Suprapubic skin (tissue), 4 donors: ENCODE results near the gene JOSD2. TPM values are rescaled to one million over a fixed set of nuclear protein-coding genes. Genes with fewer than 3 reads are reported as not detected.

Source experiments
- DNase-seq, 2 donors: peaks; one replicate each; pipeline ENCODE4 v3.0.0-alpha.2; 2019; ENCODE audit warnings: low spot score in 2 of 2
- H3K27ac ChIP-seq: fragments of 200-600 bp; sonication (generic); one replicate; pipeline ENCODE4 v1.5.1; 2019
- H3K27me3 ChIP-seq: fragments of 200-600 bp; sonication (generic); one replicate; pipeline ENCODE4 v1.5.1; 2019
- H3K36me3 ChIP-seq: fragments of 200-600 bp; sonication (generic); one replicate; pipeline ENCODE4 v1.5.1; 2019
- H3K4me1 ChIP-seq: fragments of 200-600 bp; sonication (generic); one replicate; pipeline ENCODE4 v1.5.1; 2019
- H3K4me3 ChIP-seq: fragments of 200-600 bp; sonication (generic); one replicate; pipeline ENCODE4 v1.5.1; 2019; ENCODE audit warnings: mild to moderate bottlenecking
- H3K9me3 ChIP-seq: fragments of 200-600 bp; sonication (generic); one replicate; pipeline ENCODE4 v1.5.1; 2019
- CTCF ChIP-seq, 2 donors: fragments of 200-600 bp in 1 of 2; fragments of 450-650 bp in 1 of 2; sonication (generic) in 1 of 2; IDR thresholded peaks; one replicate each; pipeline ENCODE4 v1.5.1; 2016 to 2019; ENCODE audit warnings: antibody characterized with exemption in 2 of 2, mild to moderate bottlenecking in 1 of 2, moderate library complexity in 1 of 2
- EP300 ChIP-seq: sonication (generic); formaldehyde crosslinking; IDR thresholded peaks from one replicate; pipeline ENCODE4 v1.6.1; 2017; ENCODE audit warnings: antibody characterized with exemption
- POLR2A ChIP-seq, 2 donors: fragments of 450-650 bp; IDR thresholded peaks; one replicate each; pipeline ENCODE4 v1.6.1; 2017; ENCODE audit warnings: antibody characterized with exemption in 2 of 2, mild to moderate bottlenecking in 2 of 2, moderate library complexity in 2 of 2
- POLR2AphosphoS5 ChIP-seq, 3 donors: sonication (generic); formaldehyde crosslinking; IDR thresholded peaks; one replicate each; pipeline ENCODE4 v1.6.1; 2017; ENCODE audit warnings: antibody characterized with exemption in 3 of 3
- WGBS: methylation state at CpG from one replicate; pipeline ENCODE4 v1.1.5; 2018; 5-methylcytosine and 5-hydroxymethylcytosine counted together
- total RNA-seq, 4 donors: library from RNA; depleted of rRNA; stranded (reverse); fragments of >200 nt; gene quantifications; one replicate each; pipeline ENCODE4 v1.1.0, GENCODE V29; 2016

The JOSD2 gene
- total RNA-seq, 4 donors from 2014 or later = 9.3 to 31.7 (median 28.7) TPM

GRCh38 chr19:50457300-50457699 is 53.7 kb downstream of the JOSD2 start:
- no peak overlapping the region for H3K4me3 ChIP-seq
- H3K9me3 ChIP-seq = no peaks in the 10 kb centered on the region
- peaks cover 49% of the 10 kb centered on the region for H3K27me3 ChIP-seq
- TF ChIP-seq EP300 = no peak
- no peak for TF ChIP-seq POLR2A (IDR thresholded peaks at IDR 0.05)
- TF ChIP-seq POLR2AphosphoS5 (IDR thresholded peaks at IDR 0.05) = no peak
- TF ChIP-seq CTCF (IDR thresholded peaks at IDR 0.05) = no peak
- no peak for DNase-seq
- WGBS = 83% methylated on average over 5 of the region's 5 CpGs
- H3K4me1 ChIP-seq = no peaks in the 10 kb centered on the region
- H3K27ac ChIP-seq = no peak overlapping the region
- H3K36me3 ChIP-seq = no peaks in the 10 kb centered on the region

Other genes starting within 250 kb of the JOSD2 start
- gene KCNC3, start 181.8 kb downstream of the JOSD2 start, total RNA-seq = 1 to 10 TPM; 1.5 to 3.1 (median 1.7) TPM
- 1 to 10 TPM in 3 of 4 donors, not detected in 1; 1.7 to 3.7 (median 3.5) TPM for gene NAPSA, start 145.6 kb downstream of the JOSD2 start, total RNA-seq
- gene NR1H2, start 134.7 kb downstream of the JOSD2 start, total RNA-seq = 10 to 100 TPM; 80.6 to 94.7 (median 88.9) TPM
- 10 to 100 TPM; 17.2 to 26.9 (median 21.5) TPM for gene POLD1, start 126.8 kb downstream of the JOSD2 start, total RNA-seq
- gene SPIB, start 92.3 kb downstream of the JOSD2 start, total RNA-seq = not detected
- under 1 TPM in 1 of 4 donors, not detected in 3; 0.29 TPM for gene MYBPC2, start 78.3 kb downstream of the JOSD2 start, total RNA-seq
- gene EMC10, start 34.7 kb downstream of the JOSD2 start, total RNA-seq = 10 to 100 TPM; 34.9 to 77.2 (median 71.1) TPM
- gene GARIN5A, start 34.3 kb downstream of the JOSD2 start, total RNA-seq = 1 to 10 TPM in 3 of 4 donors, not detected in 1; 3.9 to 5.0 (median 4.2) TPM
- not detected for gene ASPDH, start 2.7 kb upstream of the JOSD2 start, total RNA-seq
- gene LRRC4B, start 57.2 kb upstream of the JOSD2 start, total RNA-seq = 1 to 10 TPM in 2 of 4 donors, under 1 TPM in 2; 0.24 to 1.0 (median 0.81) TPM
- gene SYT3, start 128.7 kb upstream of the JOSD2 start, total RNA-seq = 1 to 10 TPM in 1 of 4 donors, under 1 TPM in 2, not detected in 1; 0.23 to 1.8 (median 0.30) TPM
- 10 to 100 TPM in 1 of 4 donors, not detected in 3; 19.8 TPM for gene C19orf81, start 138.3 kb upstream of the JOSD2 start, total RNA-seq
- gene SHANK1, start 208.6 kb upstream of the JOSD2 start, total RNA-seq = 1 to 10 TPM in 1 of 4 donors, under 1 TPM in 1, not detected in 2; 0.42 to 6.6 TPM
- gene CLEC11A, start 212.2 kb upstream of the JOSD2 start, total RNA-seq = 10 to 100 TPM in 1 of 4 donors, 1 to 10 TPM in 3; 5.8 to 14.1 (median 7.7) TPM